GM19240 (cell line): ENCODE data around the gene RBM17.
"Not testable (repeated sequence)": the region's sequence is repeated elsewhere in the genome, so short reads cannot be mapped to it uniquely, and the experiment has no call there.

ENCODE experiments used
- DNase-seq: peaks from one replicate; pipeline ENCODE4 v3.0.0; 2011; ENCODE audit warnings: low spot score; ENCODE audit not compliant: insufficient read length

The RBM17 gene

GRCh38 chr10:6055929-6056328 is 32.9 kb upstream of the RBM17 start:
- no peak for DNase-seq

DNA sequence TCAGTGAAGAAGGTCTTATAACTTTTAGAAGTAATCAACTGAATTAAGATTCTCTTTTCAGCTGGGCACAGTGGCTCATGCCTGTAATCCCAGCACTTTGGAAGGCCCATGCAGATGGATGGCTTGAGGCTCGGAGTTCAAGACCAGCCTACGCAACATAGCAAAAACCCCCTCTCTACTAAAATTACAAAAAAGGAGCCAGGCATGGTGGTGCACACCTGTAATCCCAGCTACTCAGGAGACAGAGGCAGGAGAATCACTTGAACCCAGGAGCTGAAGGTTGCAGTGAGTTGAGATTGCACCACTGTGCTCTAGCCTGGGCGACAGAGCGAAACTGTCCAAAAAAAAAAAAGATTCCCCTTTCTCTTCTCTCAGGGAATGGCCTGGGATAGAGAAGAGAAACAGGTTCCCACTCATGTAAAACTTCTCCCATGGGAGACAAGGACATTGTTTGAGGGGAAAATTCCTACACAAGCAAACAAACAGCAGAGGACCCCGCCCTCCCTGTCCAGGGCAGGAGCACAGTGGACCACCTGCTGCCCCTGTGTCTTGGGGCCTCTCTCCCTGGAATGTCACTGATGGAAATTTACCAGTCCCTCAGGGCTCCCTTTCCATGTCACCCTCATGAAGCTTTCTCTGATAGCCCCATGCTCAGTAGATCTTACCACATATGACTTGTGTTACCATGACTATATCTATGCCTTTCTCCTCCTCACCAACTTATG is 32.3 kb upstream of the RBM17 start:
- no peak for DNase-seq

DNA sequence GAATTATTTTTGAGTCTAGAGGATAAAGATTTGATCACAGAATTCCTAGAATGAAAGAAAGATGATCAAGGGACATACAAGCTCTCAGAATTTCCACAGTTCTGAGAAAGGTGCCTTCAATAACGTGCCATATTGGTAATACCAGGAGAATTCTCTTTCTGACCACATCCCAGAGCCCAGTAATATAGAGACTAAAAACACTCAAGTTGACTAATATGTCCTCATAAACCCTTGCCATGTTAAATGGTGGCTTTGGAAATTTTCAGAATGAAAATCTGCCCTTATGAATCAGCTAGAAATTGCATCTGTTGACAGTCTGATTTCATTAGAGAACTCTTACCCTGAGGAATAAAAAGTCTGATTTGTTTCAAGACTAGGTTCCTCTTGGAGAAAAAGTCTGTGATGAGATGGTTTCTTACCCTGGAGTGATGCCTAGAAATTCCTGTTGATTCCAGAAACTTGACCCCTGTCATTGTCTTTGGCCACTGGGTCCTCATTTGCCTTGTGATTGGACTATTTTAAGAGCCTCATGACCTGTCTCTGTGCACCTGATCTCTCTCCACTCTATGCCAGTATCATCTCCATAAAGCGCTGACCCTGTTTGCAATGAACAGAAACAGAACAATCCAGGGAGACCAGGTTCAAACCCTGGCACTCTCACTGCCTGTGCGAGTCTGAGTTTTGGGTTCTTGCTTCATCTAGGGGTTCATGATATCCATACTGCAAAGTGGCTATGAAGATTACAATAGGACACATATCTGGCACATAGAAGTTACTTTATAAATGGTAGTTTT is 30.0 kb upstream of the RBM17 start:
- no peak for DNase-seq

GRCh38 chr10:6059506-6059905 is 29.3 kb upstream of the RBM17 start:
- no peak for DNase-seq

GRCh38 chr10:6061056-6061455 is 27.8 kb upstream of the RBM17 start:
- DNase-seq = no peak

DNA sequence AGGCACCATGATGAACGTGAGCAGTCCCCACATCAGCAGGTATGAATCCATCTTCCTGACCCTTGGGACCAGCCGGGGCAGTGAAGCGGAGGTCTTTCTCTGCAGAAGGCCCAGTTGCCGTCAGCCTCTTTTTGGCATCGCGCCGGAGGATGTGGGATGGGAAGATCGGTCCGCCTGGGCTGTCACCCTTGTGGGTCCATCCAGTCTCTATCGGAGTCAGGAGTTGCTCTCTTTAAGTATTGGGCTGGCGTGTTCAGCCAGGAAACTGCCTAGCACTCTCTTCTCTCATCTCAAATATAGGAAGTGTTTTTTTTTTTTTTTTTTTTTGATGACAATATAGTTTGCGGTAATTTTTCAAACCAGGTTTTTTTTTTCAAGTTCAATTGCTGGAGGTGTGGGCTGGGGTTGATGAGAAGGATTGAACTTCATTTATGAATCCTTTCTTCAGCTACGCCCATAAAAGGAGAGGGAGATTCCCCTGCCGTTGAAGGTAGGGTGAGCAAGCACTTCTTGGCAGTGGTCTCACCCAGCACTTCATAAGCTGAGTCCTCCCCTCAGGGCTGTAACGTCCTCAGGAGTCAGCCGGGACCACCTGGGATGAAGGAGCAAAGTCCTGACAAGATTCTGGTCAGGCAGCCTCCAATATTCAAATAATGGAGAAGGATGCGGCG is 26.6 kb upstream of the RBM17 start, which contains the start of gene IL2RA:
Gene IL2RA, minus strand, starts transcription at position 267 of the 671 bp plus-strand sequence. Its CDS starts 216 bp downstream, at position 51.
- no peak for DNase-seq

DNA sequence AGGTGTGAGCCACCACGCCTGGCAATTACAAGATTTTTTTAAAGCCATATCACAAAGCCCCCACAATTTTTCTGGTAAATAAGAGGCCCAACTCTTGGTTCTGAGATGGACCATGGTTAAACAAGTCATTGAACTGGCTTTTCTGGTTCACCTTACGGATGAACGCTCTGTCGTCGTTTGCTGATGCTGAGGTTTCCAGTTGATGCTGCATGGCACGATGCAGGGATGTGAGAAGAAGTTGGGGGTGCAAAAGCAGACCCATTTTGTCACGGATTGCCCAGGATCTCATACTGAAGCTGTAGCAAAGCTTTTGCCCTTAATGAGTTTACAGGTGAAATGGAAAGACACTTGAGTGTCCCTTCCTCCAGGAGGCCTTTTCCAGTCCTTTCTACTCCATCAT is 24.7 kb upstream of the RBM17 start:
- no peak for DNase-seq

- not testable (repeated sequence) for DNase-seq
Observed at GRCh38 chr10:6064726-6065125, 24.1 kb upstream of the RBM17 start.

DNA sequence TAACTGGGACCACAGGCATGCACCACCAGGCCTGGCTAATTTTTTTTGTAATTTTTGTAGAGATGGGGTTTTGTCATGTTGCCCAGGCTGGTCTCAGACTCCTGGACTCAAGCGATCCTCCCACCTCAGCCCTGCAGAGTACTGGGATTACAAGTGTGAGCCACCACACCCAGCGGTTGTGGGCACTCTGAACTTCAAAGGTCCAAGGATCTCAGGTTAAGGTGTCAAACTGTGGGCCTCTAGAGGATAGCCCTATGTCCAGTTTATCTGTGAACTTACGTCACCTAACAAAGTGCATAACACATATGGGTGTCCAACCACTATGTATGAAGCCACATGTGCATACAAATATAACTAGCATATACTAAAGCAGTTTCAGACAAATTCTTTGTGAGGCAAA is 23.4 kb upstream of the RBM17 start:
- no peak for DNase-seq

GRCh38 chr10:6065835-6066234 is 23.0 kb upstream of the RBM17 start:
- DNase-seq = no peak

DNA sequence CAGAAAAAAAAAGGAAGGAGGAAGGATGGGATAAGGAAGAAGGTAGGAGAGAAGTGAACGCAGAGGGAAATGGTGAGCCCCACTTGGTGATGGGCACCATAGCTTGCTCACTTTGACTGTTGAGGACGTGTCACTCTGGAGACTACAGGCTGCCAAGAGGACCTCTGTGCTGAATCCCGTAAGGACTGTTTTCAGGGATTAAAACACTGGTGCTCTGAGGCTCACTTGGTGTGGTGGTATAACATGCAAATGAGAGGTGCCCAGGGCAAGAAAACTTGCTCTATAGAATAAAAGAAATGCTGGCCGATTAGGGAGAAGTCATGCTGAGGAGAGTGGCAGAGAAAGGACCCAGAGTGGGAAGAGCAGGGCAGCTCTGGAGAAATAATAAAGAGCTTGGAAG is 21.4 kb upstream of the RBM17 start:
- no peak for DNase-seq

- DNase-seq = no peak
Observed at GRCh38 chr10:6068006-6068405, 20.8 kb upstream of the RBM17 start.

DNA sequence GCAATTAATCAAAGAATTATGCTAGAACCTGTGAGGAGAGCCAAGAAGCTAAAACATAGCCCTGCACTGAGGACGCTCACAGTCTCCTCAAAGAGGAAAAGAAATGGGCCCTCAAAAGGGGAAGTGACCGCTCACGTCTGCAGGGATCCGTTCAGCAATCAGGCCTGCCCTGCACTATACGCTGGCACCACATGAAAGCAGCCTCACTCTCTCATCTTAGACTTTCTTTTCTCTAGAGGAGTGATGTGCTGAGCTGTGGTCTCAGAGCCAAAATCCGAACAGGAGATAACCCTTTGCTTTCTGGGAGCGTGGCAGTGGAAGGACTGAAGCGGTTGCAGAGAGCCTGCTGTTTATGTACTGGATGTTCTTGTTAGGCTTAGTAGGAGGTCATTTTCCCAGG is 20.4 kb upstream of the RBM17 start:
- no peak for DNase-seq

DNA sequence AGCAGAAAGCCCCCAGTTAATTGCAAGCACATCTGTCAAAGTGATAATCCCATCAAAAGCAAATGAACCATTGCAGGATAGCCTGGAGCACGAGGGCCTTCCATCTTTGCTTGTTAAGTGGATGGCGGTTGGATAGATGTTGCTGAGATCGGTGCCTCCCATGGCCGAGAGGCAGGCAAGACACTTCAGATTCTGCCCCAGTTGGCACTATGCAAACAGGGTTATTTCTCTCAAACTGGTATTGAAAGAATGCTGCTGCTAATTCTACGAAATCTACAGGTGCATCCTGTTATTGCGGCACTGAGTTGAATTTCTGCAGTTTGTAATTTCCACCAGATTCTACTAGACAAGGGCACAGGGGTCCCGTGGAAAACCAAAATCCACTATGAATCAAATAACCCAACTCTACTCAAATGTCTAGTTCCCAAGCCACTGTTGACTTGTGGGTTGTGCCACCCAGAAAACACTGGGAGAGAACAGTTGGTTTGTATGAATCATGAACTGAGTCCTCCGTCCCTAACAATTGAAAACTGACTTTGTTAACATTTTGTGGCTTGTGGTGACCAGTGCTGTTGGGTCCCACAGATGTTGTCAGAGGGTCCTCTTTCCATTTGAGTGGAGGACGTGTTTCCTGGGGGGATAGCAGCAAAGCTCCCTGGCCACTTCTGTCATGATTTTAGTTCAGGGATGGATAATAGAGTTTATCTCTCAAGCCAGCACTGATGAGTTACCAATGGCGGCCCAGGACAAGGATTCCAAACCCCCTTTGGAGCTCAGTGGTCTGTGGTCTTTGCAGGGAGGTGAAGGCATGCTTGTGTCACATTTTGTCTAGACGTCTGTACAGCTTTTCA is 19.5 kb upstream of the RBM17 start:
- no peak for DNase-seq

DNA sequence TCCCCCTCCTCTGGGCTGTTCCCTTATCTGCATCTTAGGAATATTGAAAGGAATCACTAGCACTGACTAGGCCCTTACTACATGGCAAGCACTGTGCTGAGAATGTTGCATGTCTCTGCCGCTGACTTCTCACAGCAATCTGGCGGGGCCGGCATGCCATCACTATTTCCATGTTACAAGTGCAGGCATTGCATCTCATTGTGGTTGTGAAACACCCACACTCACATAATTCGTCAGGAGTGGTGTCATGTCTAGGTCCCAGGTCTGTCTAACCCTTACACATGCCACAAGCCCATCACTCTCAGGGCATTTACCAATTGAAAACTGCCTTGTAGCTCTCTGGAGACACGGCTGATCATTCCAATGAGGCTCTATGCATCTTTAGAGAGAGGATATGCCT is 18.2 kb upstream of the RBM17 start:
- no peak for DNase-seq

- DNase-seq = no peak
Observed at GRCh38 chr10:6071181-6072175, 17.4 kb upstream of the RBM17 start.

GRCh38 chr10:6072215-6072934 is 16.5 kb upstream of the RBM17 start:
- DNase-seq = no peak

- DNase-seq = no peak
Observed at GRCh38 chr10:6074489-6075301, 14.1 kb upstream of the RBM17 start.
